ENCODE measurements around the gene GOLGA6L25.
"Not testable (repeated sequence)": the region's sequence is repeated elsewhere in the genome, so short reads cannot be mapped to it uniquely, and the experiment has no call there.

GRCh38 chr15:28508217-28508889 is 45.0 kb upstream of the GOLGA6L25 start:
- not testable (repeated sequence) for TF ChIP-seq POLR2A (IDR thresholded peaks at IDR 0.05)
- TF ChIP-seq, protein P1, sequence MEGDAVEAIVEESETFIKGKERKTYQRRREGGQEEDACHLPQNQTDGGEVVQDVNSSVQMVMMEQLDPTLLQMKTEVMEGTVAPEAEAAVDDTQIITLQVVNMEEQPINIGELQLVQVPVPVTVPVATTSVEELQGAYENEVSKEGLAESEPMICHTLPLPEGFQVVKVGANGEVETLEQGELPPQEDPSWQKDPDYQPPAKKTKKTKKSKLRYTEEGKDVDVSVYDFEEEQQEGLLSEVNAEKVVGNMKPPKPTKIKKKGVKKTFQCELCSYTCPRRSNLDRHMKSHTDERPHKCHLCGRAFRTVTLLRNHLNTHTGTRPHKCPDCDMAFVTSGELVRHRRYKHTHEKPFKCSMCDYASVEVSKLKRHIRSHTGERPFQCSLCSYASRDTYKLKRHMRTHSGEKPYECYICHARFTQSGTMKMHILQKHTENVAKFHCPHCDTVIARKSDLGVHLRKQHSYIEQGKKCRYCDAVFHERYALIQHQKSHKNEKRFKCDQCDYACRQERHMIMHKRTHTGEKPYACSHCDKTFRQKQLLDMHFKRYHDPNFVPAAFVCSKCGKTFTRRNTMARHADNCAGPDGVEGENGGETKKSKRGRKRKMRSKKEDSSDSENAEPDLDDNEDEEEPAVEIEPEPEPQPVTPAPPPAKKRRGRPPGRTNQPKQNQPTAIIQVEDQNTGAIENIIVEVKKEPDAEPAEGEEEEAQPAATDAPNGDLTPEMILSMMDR (IDR thresholded peaks at IDR 0.05): not testable (repeated sequence)
